Renal cortical epithelial cell (primary cell): ENCODE measurements around the gene TBK1. TPM values are rescaled to one million over a fixed set of nuclear protein-coding genes. Genes with fewer than 3 reads are reported as not detected.
"Not testable (repeated sequence)": the region's sequence is repeated elsewhere in the genome, so short reads cannot be mapped to it uniquely, and the experiment has no call there.

Experiments used
- DNase-seq: peaks from one replicate; pipeline ENCODE4 v3.0.0-alpha.2; 2011; ENCODE audit warnings: low read depth
- total RNA-seq: library from RNA; depleted of rRNA; stranded (reverse); fragments of >200 nt; gene quantifications from 2 replicates; pipeline ENCODE4 v1.2.3, GENCODE V29; 2014

TBK1 gene
- total RNA-seq, 1 donor from 2014 or later: 42.3 TPM

- no peak for DNase-seq
These were observed 45.0 kb downstream of the TBK1 start for GRCh38 chr12:64496839-64497400.

DNA sequence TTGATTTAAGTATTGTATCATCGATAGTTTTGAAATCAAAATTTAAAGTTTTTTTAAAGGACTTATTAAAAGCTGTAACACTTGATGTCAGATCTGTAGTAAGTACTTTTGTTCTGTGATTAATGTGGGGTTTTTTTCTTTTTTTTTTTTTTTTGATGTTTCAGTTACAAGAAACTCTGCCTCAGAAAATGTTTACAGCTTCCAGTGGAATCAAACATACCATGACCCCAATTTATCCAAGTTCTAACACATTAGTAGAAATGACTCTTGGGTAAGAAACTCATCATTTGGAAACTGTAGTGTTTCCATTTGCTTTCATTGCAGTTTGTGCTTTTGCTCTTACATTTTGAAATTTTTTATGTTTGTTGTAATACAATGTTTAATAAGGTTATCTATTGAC, 45.6 kb downstream of the TBK1 start:
- DNase-seq: no peak

- DNase-seq: no peak
These were observed 46.0 kb downstream of the TBK1 start for GRCh38 chr12:64497903-64498302.

DNA sequence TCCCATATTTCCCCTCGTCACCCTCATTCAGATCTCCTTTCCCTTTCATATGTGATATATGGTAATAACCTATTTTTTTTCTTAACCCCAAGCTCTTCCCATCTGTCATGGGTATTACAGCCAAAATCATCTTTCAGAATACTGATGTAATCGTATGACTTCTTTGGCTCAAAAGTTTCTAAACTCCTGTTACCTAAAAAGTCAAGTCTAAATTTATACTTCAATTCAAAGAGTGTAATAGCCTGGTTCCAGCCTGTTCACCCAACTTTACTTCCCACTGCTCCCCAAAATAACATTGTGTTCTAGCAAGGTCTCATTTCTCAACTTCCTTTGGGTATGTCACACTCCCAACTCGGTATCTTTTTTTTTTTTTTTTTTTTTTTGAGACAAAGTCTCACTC, 48.5 kb downstream of the TBK1 start:
- DNase-seq: no peak

DNA sequence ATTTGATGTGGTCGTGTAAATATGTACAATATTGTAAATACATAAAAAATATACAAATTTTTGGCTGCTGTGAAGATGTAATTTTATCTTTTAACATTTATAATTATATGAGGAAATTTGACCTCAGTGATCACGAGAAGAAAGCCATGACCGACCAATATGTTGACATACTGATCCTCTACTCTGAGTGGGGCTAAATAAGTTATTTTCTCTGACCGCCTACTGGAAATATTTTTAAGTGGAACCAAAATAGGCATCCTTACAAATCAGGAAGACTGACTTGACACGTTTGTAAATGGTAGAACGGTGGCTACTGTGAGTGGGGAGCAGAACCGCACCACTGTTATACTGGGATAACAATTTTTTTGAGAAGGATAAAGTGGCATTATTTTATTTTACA, 49.6 kb downstream of the TBK1 start:
- no peak for DNase-seq

DNA sequence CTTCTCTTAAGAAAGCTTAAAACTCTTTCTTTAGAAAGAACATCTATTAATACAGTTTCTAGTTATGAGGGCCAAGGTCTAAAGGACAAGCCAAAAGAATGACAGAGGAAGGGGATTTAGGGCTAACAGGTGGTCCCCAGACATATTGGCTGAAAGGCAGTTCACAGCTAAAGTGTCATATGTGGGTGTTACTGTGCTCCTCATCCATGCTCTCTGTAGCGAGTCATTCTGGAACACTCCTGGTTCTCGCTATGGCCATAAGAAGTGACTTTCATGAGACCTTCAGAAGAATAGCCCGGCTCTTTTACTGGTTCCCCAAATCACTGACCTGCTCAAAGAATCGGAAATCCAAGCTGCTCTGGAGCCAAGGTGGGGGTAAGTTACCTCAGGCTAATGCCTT, 55.0 kb downstream of the TBK1 start:
- DNase-seq: no peak

DNA sequence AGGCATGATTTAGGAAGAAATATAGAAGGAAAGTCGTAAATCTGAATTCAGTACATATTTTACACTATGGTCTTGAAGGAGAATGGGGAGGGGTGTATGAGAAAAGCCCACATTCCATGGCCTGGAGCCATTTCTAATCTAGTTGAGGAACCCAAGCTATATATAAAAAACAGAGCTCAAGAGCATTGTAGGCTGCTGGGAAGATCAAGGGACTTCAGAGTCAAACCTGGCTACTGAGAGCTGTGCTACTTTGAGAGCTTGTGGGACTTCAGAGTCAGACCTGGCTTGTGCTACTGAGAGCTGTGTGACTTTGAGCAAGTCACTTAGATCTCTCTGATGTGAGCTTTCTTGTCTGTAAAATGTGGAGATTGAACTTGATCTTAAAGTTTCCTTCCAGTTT, 58.7 kb downstream of the TBK1 start:
- no peak for DNase-seq

- DNase-seq: no peak
These were observed 66.5 kb downstream of the TBK1 start for GRCh38 chr12:64518396-64518795.

DNA sequence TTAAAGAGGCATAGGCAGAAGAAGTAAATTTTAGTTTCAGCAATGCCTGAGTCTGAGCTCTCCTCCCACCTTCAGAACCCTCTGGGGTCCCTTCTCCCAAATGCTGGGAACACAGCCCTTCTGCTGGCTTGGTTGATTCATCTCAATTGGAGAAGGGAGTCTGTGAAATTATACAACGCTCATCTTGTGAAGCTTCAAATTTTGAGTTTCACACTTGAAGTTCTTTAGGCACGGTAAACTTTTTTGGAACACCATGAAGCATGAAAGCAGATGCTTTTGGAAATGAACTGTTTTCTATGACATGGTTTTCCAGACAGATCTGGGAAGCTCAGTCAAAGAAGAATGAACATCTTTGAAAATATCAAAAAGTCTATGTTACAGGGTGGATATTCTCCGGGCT, 69.9 kb downstream of the TBK1 start:
- DNase-seq: no peak

DNA sequence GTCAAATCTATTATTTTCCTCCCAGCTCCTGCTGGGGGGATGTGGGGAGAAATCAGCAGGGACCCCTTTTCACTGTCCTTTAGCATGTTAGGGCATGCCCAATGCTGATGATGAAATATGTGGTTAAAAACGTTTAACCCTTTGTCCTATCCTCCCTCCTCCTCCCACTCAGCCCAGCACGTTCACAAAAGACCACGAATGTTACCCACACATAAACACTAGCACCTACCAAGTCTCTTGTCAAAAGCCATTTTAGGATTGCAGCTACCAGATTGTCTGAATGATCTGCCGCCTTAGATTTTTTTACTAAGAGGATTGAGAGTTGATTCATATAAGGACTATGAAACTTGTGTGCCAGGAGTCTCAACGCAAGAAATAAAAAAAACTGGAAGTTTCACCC, 70.4 kb downstream of the TBK1 start:
- no peak for DNase-seq

DNA sequence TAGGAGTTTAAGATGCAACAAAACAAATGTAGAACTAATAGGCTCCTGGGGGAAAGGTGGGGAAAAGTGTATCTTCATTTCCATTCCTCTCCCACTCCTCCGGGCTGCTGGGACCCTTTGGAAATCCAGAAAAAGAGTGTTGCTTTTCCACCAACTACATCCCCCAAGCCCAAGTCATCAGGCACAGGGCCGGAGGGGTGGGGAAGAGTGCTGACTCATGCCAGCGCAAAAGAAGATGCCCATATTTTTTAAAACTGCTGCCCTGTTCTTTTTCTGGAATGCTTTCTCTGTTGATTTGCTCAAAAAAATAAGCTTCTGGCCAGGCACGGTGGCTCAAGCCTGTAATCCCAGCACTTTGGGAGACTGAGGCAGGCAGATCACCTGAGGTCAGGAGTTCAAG, 70.9 kb downstream of the TBK1 start:
- DNase-seq: no peak

GRCh38 chr12:64523565-64524444, 71.9 kb downstream of the TBK1 start:
- not testable (repeated sequence) for DNase-seq

- DNase-seq: no peak
These were observed 73.7 kb downstream of the TBK1 start for GRCh38 chr12:64525461-64526160.

DNA sequence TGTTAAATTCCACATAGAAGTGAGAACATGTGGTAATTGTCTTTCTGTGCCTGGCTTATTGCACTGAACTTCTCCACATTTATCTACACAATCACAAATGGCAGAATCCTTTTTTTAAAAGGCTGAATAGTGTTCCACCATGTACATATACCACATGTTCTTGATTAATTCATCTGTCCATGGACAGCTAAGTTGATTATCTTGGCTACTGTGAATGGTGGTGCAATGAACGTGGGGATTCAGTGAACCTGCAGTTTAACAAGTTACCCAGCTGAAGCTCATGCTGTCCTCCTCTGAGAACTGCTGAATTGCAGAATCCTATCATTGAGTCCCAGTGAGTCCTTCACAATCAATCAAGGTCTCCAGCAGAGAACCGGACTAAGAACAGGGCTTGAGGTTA, 74.9 kb downstream of the TBK1 start:
- no peak for DNase-seq

- no peak for DNase-seq
These were observed 76.7 kb downstream of the TBK1 start for GRCh38 chr12:64528616-64529015.

- no peak for DNase-seq
These were observed 78.6 kb downstream of the TBK1 start for GRCh38 chr12:64530566-64530965.

DNA sequence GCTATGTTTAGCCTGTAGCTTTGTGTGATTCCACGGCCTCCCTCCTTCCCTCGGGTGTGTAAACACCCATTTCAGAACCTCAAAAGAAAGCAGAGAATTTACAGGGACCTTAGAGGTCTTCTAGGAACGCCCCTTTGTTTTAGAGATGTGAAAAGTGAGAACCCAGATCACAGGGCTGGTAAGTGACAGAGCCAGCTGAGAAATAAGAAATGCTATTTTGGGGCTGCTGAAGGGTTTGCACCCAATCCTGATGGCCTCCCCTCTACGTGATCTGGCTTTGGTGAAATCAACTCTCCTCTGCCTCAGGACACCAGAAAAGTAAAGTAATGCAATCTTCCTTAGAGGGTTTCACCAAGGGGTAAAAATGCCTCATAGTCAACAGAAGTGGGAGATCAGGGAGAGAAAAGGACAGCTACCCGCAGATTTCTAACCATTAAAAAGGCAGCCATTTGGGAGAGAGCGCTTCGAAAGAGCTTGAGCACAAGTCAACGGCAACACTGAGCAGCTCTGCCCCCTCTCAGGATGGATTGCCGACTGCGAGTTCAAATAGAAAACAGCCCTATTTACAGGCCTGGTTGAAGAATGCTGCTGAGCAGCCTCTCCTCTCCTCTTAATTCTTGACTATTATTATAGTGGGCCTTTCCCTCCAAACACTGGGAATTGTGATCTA, 79.9 kb downstream of the TBK1 start:
- no peak for DNase-seq

DNA sequence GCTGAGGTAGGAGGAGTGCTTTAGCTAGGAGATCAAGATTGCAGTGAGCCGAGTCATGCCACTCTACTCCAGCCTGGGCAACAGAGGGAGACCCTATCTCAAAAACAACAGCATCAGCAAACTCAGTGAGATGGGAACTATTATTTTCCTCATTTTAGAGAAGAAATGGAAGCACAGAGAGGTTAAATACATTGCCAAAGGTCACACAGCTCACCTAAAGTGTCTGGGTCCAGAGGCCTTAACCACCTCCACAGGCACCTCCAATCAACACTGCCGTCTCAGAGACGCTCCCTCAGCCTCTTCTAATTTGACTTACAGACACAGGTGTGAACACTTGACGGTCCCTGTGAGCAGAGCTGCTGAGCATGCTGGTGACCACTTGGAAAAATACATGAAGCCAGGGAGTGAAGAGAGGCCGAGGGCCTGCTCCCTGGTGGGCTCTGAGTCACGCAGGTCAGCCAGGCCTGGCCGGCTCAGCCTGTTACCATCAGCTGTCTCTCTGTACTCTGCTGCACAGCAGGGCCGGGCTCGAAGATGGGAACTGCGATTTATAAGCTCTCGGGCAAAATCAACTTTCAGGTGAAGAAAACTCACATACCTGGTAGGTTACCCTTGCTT, 80.9 kb downstream of the TBK1 start:
- no peak for DNase-seq

DNA sequence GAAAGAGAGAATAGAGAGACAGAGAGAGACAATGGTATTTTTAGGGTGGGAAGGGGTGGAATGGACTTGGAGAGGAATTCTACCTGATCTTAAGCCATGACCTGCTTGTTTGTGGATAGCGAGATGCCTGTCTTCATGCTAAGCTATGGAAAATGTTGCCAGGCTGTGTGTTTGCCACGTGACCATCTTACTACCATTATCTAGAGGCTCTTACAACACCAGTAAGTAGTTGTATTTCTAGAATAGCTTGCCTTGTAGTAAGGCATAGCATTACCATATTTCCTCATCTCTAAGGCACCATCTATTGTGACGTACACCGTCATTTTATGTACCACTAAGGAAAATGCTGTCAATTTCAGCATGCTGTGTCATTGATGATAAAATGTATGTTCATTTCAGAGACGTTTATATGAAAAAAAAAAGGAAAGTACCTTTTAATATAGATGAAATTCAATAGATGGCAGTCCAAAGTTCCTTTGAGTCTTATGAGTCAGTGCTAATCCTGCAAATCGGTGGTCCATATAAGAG, 82.8 kb downstream of the TBK1 start:
- DNase-seq: no peak

GRCh38 chr12:64538121-64538520, 86.2 kb downstream of the TBK1 start:
- DNase-seq: no peak

DNA sequence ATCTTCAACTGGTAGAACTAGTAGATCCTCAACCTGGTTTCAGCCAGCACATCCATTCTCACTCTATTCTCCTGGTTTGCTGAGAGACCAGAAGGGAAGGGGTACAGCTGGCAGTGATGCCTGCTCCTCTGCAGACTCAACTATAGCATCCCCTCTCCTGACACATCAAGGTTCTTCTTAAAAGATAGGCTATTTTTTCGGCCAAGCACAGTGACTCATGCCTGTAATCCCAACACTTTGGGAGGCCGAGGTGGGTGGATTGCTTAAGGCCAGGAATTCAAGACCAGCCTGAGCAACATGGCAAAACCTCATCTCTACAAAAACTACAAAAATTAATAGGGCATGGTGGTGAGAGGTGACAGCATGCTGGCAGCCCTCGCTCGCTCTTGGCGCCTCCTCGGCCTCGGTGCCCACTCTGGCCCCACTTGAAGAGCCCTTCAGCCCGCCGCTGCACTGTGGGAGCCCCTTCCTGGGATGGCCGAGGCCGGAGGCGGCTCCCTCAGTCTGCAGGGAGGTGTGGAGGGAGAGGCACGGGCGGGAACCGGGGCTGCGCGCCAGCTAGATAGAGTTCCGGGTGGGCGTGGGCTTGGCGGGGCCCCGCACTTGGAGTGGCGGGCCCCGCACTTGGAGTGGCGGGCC, 90.6 kb downstream of the TBK1 start:
- not testable (repeated sequence) for DNase-seq
